ENCODE measurements around the gene FOCAD.
A peak's percentile ranks its signal among the peaks of the same experiment; 100 is the strongest.

FOCAD gene

GRCh38 chr9:20997503-20998076 lies 313.5 kb downstream of the FOCAD start:
- Histone ChIP-seq H3K4me3 (ENCODE audit: low read length in 2 of 2) (no peak overlapping the region), H3K27me3 (ENCODE audit: control insufficient read depth in 2 of 2, insufficient read depth in 2 of 2, low read length in 2 of 2) (no peaks in the 10 kb centered on the region), H3K9ac (ENCODE audit: low read depth in 1 of 2, low read length in 2 of 2) (no peak overlapping the region), H3K27ac (ENCODE audit: low read depth in 2 of 2, low read length in 2 of 2) (no peak overlapping the region), H3K4me1 (ENCODE audit: control insufficient read depth in 2 of 2, insufficient read depth in 2 of 2, low read length in 2 of 2) (no peaks in the 10 kb centered on the region), H3K36me3 (ENCODE audit: control insufficient read depth in 2 of 2, insufficient read depth in 2 of 2, low read length in 2 of 2) (peaks cover 6 to 8% of the 10 kb centered on the region in 2 donors), H3K9me3 (ENCODE audit: control insufficient read depth in 2 of 2, low read length in 2 of 2) (no peaks in the 10 kb centered on the region)

- no peak overlapping the region for H3K9ac ChIP-seq (ENCODE audit: low read depth in 1 of 2, low read length in 2 of 2)
- no peaks in the 10 kb centered on the region for H3K4me1 ChIP-seq (ENCODE audit: control insufficient read depth in 2 of 2, insufficient read depth in 2 of 2, low read length in 2 of 2)
- no peaks in the 10 kb centered on the region for H3K9me3 ChIP-seq (ENCODE audit: control insufficient read depth in 2 of 2, low read length in 2 of 2)
- peaks cover 5 to 12% of the 10 kb centered on the region in 2 donors for H3K36me3 ChIP-seq (ENCODE audit: control insufficient read depth in 2 of 2, insufficient read depth in 2 of 2, low read length in 2 of 2)
- no peaks in the 10 kb centered on the region for H3K27me3 ChIP-seq (ENCODE audit: control insufficient read depth in 2 of 2, insufficient read depth in 2 of 2, low read length in 2 of 2)
- no peak overlapping the region for H3K4me3 ChIP-seq (ENCODE audit: low read length in 2 of 2)
- no peak overlapping the region for H3K27ac ChIP-seq (ENCODE audit: low read depth in 2 of 2, low read length in 2 of 2)
Measured at GRCh38 chr9:21001581-21001980, 317.5 kb downstream of the FOCAD start.

- Histone ChIP-seq H3K9me3 (ENCODE audit: control insufficient read depth in 2 of 2, low read length in 2 of 2) (no peaks in the 10 kb centered on the region), H3K4me1 (ENCODE audit: control insufficient read depth in 2 of 2, insufficient read depth in 2 of 2, low read length in 2 of 2) (no peaks in the 10 kb centered on the region), H3K27me3 (ENCODE audit: control insufficient read depth in 2 of 2, insufficient read depth in 2 of 2, low read length in 2 of 2) (no peaks in the 10 kb centered on the region), H3K27ac (ENCODE audit: low read depth in 2 of 2, low read length in 2 of 2) (peak overlapping the region in 1 of 2 donors; percentile 28), H3K9ac (ENCODE audit: low read depth in 1 of 2, low read length in 2 of 2) (no peak overlapping the region), H3K4me3 (ENCODE audit: low read length in 2 of 2) (no peak overlapping the region), H3K36me3 (ENCODE audit: control insufficient read depth in 2 of 2, insufficient read depth in 2 of 2, low read length in 2 of 2) (peaks cover 5 to 12% of the 10 kb centered on the region in 2 donors)
Measured at GRCh38 chr9:21002040-21002439, 318.0 kb downstream of the FOCAD start.

- Histone ChIP-seq H3K9ac (ENCODE audit: low read depth in 1 of 2, low read length in 2 of 2) (no peak overlapping the region), H3K27ac (ENCODE audit: low read depth in 2 of 2, low read length in 2 of 2) (no peak overlapping the region), H3K4me3 (ENCODE audit: low read length in 2 of 2) (no peak overlapping the region), H3K36me3 (ENCODE audit: control insufficient read depth in 2 of 2, insufficient read depth in 2 of 2, low read length in 2 of 2) (peaks cover 3 to 5% of the 10 kb centered on the region in 2 donors), H3K27me3 (ENCODE audit: control insufficient read depth in 2 of 2, insufficient read depth in 2 of 2, low read length in 2 of 2) (no peaks in the 10 kb centered on the region), H3K4me1 (ENCODE audit: control insufficient read depth in 2 of 2, insufficient read depth in 2 of 2, low read length in 2 of 2) (no peaks in the 10 kb centered on the region), H3K9me3 (ENCODE audit: control insufficient read depth in 2 of 2, low read length in 2 of 2) (no peaks in the 10 kb centered on the region)
Measured at GRCh38 chr9:21015129-21015815, 331.2 kb downstream of the FOCAD start.

- H3K9me3 ChIP-seq (ENCODE audit: control insufficient read depth in 2 of 2, low read length in 2 of 2): no peaks in the 10 kb centered on the region
- no peak overlapping the region for H3K9ac ChIP-seq (ENCODE audit: low read depth in 1 of 2, low read length in 2 of 2)
- peaks cover 3 to 4% of the 10 kb centered on the region in 2 donors for H3K36me3 ChIP-seq (ENCODE audit: control insufficient read depth in 2 of 2, insufficient read depth in 2 of 2, low read length in 2 of 2)
- no peaks in the 10 kb centered on the region for H3K27me3 ChIP-seq (ENCODE audit: control insufficient read depth in 2 of 2, insufficient read depth in 2 of 2, low read length in 2 of 2)
- no peaks in the 10 kb centered on the region for H3K4me1 ChIP-seq (ENCODE audit: control insufficient read depth in 2 of 2, insufficient read depth in 2 of 2, low read length in 2 of 2)
- H3K4me3 ChIP-seq (ENCODE audit: low read length in 2 of 2): no peak overlapping the region
- H3K27ac ChIP-seq (ENCODE audit: low read depth in 2 of 2, low read length in 2 of 2): no peak overlapping the region
Measured at GRCh38 chr9:21015995-21016394, 331.9 kb downstream of the FOCAD start.

- no peak overlapping the region for H3K27ac ChIP-seq (ENCODE audit: low read depth in 2 of 2, low read length in 2 of 2)
- peaks cover 0 to 3% of the 10 kb centered on the region in 2 donors for H3K36me3 ChIP-seq (ENCODE audit: control insufficient read depth in 2 of 2, insufficient read depth in 2 of 2, low read length in 2 of 2)
- no peak overlapping the region for H3K9ac ChIP-seq (ENCODE audit: low read depth in 1 of 2, low read length in 2 of 2)
- no peaks in the 10 kb centered on the region for H3K27me3 ChIP-seq (ENCODE audit: control insufficient read depth in 2 of 2, insufficient read depth in 2 of 2, low read length in 2 of 2)
- H3K4me1 ChIP-seq (ENCODE audit: control insufficient read depth in 2 of 2, insufficient read depth in 2 of 2, low read length in 2 of 2): no peaks in the 10 kb centered on the region
- no peak overlapping the region for H3K4me3 ChIP-seq (ENCODE audit: low read length in 2 of 2)
- H3K9me3 ChIP-seq (ENCODE audit: control insufficient read depth in 2 of 2, low read length in 2 of 2): no peaks in the 10 kb centered on the region
Measured at GRCh38 chr9:21016701-21017491, 332.8 kb downstream of the FOCAD start.

- Histone ChIP-seq H3K9ac (ENCODE audit: low read depth in 1 of 2, low read length in 2 of 2) (no peak overlapping the region), H3K9me3 (ENCODE audit: control insufficient read depth in 2 of 2, low read length in 2 of 2) (no peaks in the 10 kb centered on the region), H3K4me1 (ENCODE audit: control insufficient read depth in 2 of 2, insufficient read depth in 2 of 2, low read length in 2 of 2) (no peaks in the 10 kb centered on the region)
Measured at GRCh38 chr9:21018177-21018576, 334.1 kb downstream of the FOCAD start.

GRCh38 chr9:21023861-21024260 lies 339.8 kb downstream of the FOCAD start:
- Histone ChIP-seq H3K9ac (ENCODE audit: low read depth in 1 of 2, low read length in 2 of 2) (no peak overlapping the region), H3K27ac (ENCODE audit: low read depth in 2 of 2, low read length in 2 of 2) (no peak overlapping the region), H3K9me3 (ENCODE audit: control insufficient read depth in 2 of 2, low read length in 2 of 2) (no peaks in the 10 kb centered on the region), H3K4me3 (ENCODE audit: low read length in 2 of 2) (no peak overlapping the region), H3K36me3 (ENCODE audit: control insufficient read depth in 2 of 2, insufficient read depth in 2 of 2, low read length in 2 of 2) (no peaks in the 10 kb centered on the region), H3K4me1 (ENCODE audit: control insufficient read depth in 2 of 2, insufficient read depth in 2 of 2, low read length in 2 of 2) (no peaks in the 10 kb centered on the region), H3K27me3 (ENCODE audit: control insufficient read depth in 2 of 2, insufficient read depth in 2 of 2, low read length in 2 of 2) (no peaks in the 10 kb centered on the region)

More at GRCh38 chr9:21018177-21018576, 334.1 kb downstream of the FOCAD start:
- H3K36me3 ChIP-seq (ENCODE audit: control insufficient read depth in 2 of 2, insufficient read depth in 2 of 2, low read length in 2 of 2): peaks cover 0 to 3% of the 10 kb centered on the region in 2 donors
- no peaks in the 10 kb centered on the region for H3K27me3 ChIP-seq (ENCODE audit: control insufficient read depth in 2 of 2, insufficient read depth in 2 of 2, low read length in 2 of 2)
- no peak overlapping the region for H3K27ac ChIP-seq (ENCODE audit: low read depth in 2 of 2, low read length in 2 of 2)
- H3K4me3 ChIP-seq (ENCODE audit: low read length in 2 of 2): no peak overlapping the region

- no peak overlapping the region for H3K4me3 ChIP-seq (ENCODE audit: low read length in 2 of 2)
- H3K9ac ChIP-seq (ENCODE audit: low read depth in 1 of 2, low read length in 2 of 2): no peak overlapping the region
- H3K9me3 ChIP-seq (ENCODE audit: control insufficient read depth in 2 of 2, low read length in 2 of 2): no peaks in the 10 kb centered on the region
- H3K36me3 ChIP-seq (ENCODE audit: control insufficient read depth in 2 of 2, insufficient read depth in 2 of 2, low read length in 2 of 2): no peaks in the 10 kb centered on the region
- H3K27ac ChIP-seq (ENCODE audit: low read depth in 2 of 2, low read length in 2 of 2): no peak overlapping the region
- peaks cover 0 to 2% of the 10 kb centered on the region in 2 donors for H3K4me1 ChIP-seq (ENCODE audit: control insufficient read depth in 2 of 2, insufficient read depth in 2 of 2, low read length in 2 of 2)
- no peaks in the 10 kb centered on the region for H3K27me3 ChIP-seq (ENCODE audit: control insufficient read depth in 2 of 2, insufficient read depth in 2 of 2, low read length in 2 of 2)
Measured at GRCh38 chr9:21027295-21027694, 343.2 kb downstream of the FOCAD start.

- H3K27ac ChIP-seq (ENCODE audit: low read depth in 2 of 2, low read length in 2 of 2): no peak overlapping the region
- no peaks in the 10 kb centered on the region for H3K36me3 ChIP-seq (ENCODE audit: control insufficient read depth in 2 of 2, insufficient read depth in 2 of 2, low read length in 2 of 2)
- H3K9ac ChIP-seq (ENCODE audit: low read depth in 1 of 2, low read length in 2 of 2): no peak overlapping the region
- H3K9me3 ChIP-seq (ENCODE audit: control insufficient read depth in 2 of 2, low read length in 2 of 2): no peaks in the 10 kb centered on the region
- H3K4me3 ChIP-seq (ENCODE audit: low read length in 2 of 2): no peak overlapping the region
- peaks cover 0 to 2% of the 10 kb centered on the region in 2 donors for H3K4me1 ChIP-seq (ENCODE audit: control insufficient read depth in 2 of 2, insufficient read depth in 2 of 2, low read length in 2 of 2)
- no peaks in the 10 kb centered on the region for H3K27me3 ChIP-seq (ENCODE audit: control insufficient read depth in 2 of 2, insufficient read depth in 2 of 2, low read length in 2 of 2)
Measured at GRCh38 chr9:21028466-21028865, 344.4 kb downstream of the FOCAD start.
